NCI-H2081 (cell line): ENCODE data around the gene MICALL2.
"Not testable (repeated sequence)": the region's sequence is repeated elsewhere in the genome, so short reads cannot be mapped to it uniquely, and the experiment has no call there.

Source experiments
- DNase-seq, 2 experiments: peaks; one replicate each; lab custom pipeline; 2025; lab: John Stamatoyannopoulos, UW

Gene MICALL2

DNA sequence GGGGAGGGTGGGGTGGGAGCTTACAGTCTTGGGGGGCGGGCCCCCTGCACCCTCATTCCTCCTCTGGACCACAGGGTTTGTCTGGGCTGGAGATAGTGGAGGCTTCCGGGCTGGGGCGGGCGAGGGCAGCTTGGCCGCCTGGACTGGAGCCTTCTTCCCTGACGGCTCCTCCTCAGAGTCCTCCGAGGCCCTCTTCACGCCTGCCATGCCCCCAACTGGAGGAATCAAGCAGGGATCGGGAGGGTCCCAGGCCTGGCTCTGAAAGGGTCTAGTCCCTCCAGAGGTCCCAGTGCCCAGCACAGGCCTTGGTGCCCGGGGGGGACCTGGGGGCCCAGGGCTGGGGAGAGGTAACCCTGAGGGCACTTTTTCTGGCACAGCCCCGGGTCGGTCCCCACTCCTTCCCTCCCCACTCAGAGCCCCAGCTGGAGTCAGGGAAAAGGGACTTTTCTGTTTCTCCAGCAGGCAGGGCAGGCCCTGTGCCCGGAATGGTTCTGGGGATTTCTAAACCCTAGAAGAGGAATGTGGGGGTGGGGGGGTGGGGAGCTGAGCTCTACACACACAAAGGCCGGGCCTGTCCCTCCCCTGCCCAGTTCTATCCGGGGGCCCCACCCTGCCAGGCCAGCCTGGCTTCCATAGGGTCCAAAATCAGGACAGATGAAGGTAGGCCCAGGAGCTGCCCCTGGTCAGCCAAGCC is 11.6 kb downstream of the MICALL2 start:
- no peak for DNase-seq

DNA sequence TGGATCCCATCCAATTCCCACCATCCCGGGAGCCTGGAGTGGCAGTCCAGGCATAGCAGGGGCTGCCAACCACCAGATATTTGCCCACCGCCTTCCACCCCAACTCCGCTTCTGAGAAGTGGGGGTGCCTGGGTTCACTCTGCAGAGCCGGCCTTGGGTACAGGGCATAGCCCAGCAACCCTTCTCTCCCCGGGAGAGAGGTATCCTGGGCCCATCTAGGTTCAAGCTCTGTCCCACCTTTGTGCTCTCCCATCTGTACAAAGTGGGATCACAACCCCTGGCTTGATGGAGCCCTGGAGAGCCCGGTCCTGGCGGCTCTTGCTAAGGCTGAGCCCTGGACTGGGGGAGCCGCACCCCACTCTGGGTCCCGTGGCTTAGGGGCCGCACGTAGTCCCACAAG is 12.2 kb downstream of the MICALL2 start:
- DNase-seq: no peak

DNA sequence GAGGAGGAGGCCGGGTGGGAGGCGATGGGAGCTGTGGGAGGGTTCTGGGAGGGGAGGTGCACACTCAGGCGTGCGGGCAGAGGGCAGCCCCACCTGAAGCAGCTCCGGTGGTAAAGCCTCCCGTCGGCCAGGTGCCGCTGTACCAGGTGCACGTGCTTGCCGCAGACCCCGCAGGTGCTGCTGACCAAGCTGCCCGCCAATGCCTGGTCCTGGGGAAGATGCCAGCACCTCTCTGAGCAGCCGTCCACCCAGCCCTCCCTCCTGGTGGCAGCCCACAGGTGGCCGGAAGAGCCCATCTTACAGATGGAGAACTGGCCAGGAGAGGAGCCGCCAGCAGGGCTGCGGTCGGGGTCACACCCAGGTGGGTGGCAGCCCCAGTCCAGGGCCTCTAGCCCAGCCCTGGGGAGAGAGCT is 12.6 kb downstream of the MICALL2 start:
- no peak for DNase-seq

DNA sequence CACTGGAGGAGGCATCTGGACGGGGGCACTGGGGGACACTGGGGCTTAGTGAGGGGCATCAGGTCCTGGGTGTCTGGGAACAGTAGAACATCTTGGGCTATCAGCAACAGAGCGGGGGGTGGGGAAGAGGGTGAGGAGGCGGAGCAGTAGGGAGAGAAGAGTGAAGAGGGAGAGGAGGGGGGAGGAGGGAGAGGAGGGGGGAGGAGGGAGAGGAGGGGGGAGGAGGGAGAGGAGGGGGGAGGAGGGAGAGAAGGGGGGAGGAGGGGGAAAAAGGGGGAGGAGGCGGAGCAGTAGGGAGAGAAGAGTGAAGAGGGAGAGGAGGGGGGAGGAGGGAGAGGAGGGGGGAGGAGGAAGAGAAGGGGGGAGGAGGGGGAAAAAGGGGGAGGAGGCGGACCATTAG is 13.2 kb downstream of the MICALL2 start:
- DNase-seq: not testable (repeated sequence)

DNA sequence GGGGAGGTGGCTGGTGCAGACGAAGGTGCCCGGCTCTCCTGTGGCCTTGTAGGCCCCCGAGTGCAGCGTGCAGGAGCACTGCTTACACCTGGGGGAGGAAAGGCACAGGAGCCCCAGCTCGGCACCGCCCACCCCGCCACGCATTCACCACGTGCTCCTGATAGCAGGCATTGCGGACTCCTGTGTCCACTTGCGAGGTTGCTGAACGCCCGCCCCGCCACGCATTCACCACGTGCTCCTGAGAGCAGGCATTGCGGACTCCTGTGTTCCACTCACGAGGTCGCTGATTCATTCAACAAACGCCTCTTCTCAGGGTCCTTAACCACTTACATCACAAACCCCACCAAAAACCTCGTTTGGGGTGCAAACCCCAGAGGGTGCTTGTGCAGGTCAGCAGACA is 13.9 kb downstream of the MICALL2 start:
- DNase-seq: no peak

DNA sequence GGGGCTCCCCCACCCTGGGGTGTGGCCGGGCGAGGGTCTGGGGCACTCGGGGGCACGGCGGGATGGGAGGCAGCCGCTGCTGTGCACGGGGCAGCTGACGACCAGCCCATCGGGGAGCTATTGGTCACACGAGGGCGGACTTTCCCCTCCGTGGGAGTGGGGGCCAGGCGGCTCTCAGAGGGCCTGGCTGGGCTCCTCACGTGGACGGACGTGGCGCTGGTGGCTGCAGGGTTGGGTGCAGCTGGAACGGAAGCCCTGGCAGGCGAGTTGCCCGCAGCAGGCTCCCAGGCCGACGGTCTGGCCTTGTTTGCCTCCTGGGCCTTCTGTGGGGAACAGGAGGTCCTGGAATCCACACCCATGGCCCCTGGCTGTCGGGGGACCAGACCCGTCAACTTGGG is 14.3 kb downstream of the MICALL2 start:
- no peak for DNase-seq

DNA sequence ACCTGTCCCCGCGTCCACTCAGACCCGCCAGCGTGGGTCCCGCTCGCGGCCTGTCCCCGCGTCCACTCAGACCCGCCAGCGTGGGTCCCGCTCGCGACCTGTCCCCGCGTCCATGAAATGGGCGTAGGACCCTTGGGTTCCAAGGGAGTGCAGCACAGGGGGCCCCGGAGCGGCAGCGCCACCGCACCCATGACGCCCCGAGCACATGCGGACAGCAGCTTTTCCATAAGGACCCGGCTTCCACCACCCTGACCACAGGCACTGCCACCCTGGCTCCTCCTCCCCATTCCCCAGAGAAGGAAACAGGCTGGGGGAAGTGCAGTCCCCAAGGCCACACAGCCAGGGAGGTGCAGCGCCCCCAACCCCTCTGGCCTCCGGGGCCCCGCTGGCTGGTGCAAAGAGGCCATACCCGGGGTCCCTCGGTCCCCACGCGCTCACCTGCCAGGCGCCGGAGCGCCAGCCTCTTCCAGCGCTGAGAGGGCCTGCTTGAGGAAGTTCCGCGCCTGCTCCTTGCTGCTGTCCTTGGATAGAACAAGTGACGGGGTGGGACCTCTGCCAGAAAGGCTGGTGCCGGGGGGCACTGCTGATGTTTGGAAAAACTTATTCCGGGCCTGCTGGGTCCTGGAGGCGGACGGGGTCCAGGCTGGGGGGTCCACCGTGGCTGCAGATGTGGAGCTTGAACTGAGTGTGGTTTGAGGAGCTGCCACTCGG is 14.9 kb downstream of the MICALL2 start:
- no peak for DNase-seq

DNA sequence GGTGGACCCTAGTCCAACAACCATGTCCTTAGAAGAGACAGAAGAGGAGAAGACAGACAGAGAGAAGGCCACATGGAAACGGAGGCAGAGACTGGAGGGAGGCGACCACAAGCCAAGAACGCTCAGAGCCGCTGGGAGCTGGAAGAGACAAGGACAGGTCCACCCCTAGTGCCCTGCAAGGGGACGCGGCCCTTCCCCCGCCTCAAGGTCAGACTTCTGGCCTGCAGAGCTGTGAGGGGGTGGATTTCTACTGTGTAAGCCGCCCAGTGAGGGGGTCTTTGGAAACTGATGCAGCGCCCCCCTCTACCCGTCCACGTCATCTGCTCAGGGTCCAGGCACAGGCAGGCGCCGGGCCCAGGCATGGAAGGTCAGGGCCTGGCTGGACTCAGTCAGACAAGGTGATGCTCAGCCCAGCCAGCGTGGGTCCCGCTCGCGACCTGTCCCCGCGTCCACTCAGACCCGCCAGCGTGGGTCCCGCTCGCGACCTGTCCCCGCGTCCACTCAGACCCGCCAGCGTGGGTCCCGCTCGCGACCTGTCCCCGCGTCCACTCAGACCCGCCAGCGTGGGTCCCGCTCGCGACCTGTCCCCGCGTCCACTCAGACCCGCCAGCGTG is 15.6 kb downstream of the MICALL2 start:
- not testable (repeated sequence) for DNase-seq

DNA sequence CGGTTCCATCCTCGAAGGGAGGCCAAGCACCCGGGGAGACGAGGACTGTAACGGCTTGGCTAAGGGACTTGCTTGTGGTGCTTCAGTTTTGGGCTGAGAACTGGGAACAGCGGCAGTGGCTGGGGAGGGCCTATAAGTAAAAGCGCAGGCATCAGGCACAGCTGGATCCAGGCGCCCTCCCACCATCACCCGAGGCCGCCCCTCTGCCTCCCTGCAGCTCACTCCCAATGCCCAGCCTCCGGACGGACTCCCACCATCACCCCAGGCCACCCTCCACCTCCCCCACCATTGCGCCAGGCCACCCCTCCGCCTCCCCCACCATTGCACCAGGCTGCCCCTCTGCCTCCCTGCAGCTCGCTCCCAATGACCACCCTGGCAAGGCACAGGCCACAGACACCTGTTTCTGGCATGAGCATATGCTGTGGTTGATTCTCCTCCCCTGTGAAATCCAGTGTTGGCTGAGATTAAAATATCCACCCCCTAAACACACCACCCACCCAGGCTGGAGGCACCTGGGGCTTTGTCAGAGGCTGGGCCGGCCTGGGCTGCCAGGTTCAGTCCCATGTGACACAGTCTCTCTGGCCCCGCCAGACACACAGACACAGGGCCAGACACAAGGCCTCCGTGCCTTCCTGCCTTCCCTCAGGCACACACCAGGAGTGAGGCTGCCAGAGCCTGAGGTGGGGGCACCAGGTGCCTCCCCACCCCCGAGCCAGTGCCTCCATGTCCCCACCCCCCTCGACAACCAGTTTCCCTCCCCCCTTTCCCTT is 16.7 kb downstream of the MICALL2 start:
- no peak for DNase-seq

DNA sequence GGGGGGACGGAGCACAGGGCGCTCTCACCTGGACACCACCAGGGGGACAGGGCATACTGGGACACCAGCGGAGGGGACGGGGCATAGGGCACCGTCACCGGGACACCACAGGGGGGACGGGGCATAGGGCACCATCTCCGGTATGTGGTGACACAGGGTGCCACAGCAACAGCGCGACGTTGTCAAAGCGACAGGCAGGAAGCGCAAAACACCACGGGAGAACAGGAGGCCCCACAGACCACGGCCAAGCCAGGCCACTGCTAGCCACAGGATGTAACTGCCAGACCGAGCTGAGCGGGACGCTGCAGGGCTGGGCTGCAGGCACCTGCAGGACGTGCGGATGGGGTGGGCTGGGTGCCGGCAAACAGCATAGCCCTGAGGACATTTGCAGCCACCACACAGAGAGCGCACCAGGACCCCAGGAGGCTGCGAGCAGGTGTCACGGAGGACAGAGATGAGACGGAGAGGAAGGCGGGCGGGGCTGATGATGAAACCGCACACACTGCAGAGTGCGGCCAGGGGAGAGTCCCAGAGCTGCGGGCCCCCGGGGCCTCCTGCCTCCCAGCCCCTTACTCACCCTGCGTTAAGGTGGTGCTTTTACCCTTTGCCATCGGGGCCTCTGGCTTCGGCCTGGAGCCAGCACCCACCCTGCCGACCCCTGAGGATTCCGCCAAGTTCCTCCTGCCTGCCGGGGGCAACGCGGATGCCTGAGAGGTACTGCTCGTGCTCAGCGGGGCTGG is 17.5 kb downstream of the MICALL2 start:
- no peak for DNase-seq

DNA sequence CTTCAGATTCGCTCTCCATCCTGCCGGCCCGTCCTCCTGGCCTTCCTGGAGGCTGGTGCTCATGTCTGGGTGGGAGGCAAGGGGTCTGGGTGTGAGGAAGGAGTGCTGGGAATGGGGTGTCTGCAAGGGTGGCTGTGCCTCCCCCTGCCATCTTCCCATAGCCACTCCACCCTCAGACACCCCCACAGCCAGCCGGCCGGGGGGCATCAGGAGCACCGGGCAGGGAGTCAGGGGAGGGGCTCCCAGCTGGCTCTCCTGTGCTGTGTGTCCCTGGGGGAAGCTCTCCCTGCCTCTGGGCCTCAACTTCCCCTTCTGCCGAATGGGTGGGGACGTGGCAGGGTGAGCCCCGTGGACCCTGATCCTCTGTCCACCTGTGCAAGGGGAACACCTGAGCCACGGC is 18.6 kb downstream of the MICALL2 start:
- DNase-seq: no peak

DNA sequence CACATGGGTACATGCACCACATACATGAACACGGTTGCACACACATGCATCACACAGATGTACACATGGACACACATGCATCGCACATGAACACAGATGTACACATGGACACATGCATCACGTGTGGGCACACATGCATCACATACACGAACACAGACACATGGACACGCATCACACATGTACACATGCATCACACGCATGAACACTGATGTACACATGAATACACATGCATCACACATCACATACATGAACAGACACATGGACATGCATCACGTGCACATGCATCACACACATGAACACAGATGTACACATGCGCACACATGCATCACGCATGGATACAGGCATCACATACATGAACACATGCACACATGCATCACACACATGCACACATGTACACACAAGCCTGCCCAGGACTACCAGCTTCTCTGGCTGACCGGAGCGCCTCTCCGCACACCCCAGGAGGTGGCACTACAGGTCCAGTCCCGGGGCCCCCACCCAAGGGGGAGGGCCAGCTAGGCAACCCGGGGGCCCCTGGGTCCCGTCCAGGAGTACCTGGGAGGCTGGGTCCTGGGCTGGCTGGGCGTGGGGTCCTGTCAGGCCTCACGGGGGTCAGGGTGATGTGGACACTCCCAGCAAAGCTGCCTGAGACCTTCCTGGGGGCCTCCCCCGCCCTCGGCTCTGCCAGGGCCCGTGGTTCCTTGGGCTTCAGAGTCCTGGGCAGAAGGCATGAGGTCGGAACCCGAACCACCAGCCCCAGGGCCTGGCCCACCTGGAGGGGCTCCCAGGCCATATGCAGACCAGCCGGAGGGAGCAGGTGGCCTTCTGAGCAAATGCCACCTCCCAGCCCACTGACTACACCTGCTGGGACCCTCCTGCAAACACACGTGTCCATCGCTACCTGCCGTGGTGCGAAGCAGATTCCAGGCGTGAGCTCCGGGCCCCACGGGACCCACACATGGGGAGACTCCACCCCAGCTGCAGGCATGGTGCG is 19.6 kb downstream of the MICALL2 start:
- DNase-seq: no peak

DNA sequence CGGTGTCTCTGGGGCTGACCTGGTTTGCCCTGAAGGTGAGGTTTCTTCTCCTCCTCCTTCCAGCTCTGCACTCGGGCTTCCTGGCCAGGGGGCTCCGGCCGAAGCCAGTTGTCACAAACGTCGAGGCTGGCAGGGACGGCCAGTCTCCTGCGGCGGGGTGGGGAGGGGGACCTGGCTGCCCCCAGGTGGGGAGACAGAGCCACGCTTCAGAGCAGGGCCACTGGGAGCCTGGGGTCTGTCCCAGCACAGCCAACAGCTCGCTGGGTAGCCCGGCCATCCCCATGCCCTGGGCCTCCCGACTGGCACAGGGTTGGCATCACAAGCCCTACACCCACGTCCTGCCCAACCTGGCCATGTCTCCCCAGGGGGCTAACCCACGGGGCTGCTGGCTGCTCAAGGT is 20.4 kb downstream of the MICALL2 start:
- no peak for DNase-seq

DNA sequence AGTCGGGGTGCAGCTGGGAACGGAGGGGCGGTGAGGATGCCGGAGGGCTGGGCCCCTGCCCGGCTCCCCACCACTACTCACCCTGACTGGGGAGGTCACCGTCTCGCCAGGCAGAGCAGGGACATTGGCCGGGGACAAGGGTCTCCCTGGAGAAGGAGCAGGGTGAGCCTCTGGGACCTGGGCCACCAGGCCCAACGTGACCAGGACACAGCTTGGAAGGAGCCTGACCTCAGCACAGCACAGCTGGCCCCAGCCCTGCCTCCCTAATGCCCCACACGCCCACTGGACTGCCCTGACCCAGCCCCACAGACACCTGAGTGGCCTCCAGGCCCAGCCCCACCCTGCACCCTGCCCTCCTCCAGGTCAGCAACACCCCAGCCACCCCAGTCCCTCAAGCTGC is 21.1 kb downstream of the MICALL2 start:
- DNase-seq: no peak

DNA sequence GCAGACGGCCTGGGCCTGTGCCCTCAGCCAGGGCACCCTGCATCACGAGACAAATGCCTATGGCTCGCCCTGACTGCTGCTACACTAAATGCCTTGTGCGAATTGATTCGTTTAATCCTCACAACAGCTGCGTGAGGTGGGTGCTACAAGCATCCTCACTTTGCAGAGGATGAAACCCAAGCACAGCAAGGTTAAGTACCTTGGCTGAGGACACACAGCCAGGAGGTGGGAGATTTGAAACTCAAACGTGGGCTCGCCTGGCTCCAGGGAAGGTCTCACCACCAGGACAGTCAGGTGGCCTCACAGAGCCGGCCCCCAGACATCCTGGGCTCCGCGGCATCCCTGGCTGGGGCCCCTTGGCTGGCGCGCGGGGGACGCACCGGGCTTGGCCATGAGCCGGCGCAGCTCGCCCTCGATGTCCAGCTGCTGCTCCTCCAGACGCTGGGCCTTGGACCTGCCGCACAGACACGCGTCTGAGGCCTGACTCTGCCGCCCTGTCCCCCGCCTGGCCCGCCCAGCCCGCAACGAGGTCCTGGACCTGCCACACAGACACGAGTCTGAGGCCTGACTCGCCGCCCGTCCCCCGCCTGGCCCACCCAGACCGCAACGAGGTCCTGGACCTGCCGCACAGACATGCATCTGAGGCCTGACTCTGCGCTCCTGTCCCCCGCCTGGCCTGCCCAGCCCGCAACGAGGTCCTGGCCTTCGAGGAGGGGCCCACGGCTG is 22.0 kb downstream of the MICALL2 start:
- DNase-seq: no peak

DNA sequence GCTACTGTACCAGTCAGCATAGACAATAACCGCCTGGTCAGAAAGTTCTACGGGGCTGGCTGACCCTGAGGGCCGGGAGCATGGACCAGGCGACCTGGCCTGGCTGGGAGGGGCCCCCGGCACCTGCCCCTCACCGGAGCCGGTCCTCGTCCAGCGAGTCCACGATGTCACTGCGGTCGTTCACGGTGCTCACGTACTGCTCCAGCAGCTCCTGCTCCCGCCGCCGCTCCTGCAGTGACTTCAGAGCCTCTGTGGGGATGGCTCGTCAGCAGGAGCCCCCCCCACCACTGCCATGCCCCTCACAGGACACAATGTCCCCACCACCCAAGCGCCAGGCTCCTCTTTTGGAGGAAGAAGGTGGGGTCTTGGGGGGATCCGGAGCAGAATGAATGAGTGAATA is 22.7 kb downstream of the MICALL2 start:
- DNase-seq: no peak

DNA sequence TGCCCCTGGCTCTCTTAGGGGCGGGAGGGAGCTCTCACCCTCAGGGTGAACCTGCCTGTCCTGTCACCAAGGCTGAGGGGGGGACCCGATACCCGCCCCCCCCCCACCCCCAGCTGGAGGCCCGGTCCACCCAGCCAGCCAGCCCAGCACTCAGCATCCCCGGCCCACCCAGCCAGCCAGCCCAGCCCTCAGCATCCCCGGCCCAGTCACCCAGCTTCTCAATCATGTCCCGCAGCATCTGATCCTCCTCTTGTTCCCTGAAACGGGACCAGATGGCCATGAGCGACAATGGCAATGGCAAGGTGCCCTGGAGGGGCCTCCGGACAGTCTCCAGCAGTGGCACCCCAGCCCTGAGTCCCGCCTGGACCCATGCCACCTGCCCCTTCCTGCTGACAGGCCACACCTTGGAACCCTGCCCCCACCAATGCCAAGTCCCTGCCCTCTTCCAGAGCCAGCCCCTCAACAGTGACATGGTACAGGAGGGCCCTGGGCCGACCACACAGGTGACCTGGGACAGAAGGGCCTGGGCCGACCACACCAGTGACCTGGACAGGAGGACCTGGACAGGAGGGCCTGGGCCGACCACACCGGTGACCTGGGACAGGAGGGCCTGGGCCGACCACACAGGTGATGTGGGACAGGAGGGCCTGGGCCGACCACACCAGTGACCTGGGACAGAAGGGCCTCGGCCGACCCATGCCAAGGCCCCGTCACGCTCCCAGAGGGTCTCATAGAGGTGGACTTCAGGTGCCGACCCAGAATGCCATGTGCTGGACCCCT is 24.2 kb downstream of the MICALL2 start:
- DNase-seq: no peak

DNA sequence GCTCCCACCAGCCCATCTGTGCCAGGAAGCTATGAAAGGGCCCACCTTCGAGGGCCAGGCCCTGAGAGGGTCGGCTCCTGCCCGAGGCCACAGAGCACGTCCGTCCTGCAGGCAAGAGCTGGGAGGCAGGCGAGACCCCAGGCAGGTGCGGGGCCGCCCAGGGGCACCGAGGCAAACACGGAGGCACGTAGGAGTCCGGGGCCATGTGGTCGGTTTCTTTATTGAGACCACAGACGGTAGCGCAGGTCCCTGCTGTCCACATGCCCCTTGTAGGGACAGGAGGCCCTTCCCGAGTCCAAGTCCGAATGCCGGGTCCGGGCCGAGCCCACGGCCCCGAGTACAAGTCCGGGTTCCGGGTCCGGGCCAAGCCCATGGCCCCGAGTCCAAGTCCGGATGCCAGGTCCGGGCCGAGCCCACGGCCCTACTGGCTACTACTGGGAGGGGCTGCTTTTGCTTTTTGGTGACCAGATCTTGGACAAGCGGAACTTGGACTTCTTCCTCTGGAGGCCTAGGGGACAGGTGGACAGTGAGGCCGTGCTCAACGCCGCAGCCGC is 25.0 kb downstream of the MICALL2 start:
- no peak for DNase-seq
